Gastrocnemius medialis (tissue), 4 donors: Measurements from ENCODE around the gene NEXMIF. TPM values are rescaled to one million over a fixed set of nuclear protein-coding genes. Genes with fewer than 3 reads are reported as not detected.
"Not testable (repeated sequence)": the region's sequence is repeated elsewhere in the genome, so short reads cannot be mapped to it uniquely, and the experiment has no call there.

Experiments used
- ATAC-seq, 2 donors: fragments of 150-250 bp; one replicate each; pipeline ENCODE4 v1.9.1; 2016
- DNase-seq, 2 donors: peaks; one replicate each; pipeline ENCODE4 v3.0.0-alpha.2; 2019
- H3K27ac ChIP-seq, 4 donors: fragments of 200-600 bp; sonication (generic); 1 replicate in 1 of 4; 2 replicates in 3 of 4; pipeline ENCODE4 v1.5.1; 2016 to 2018; ENCODE audit warnings: mild to moderate bottlenecking in 2 of 4, moderate library complexity in 1 of 4
- H3K27me3 ChIP-seq, 3 donors: fragments of 200-600 bp; sonication (generic) in 2 of 3; 1 replicate in 1 of 3; 2 replicates in 2 of 3; pipeline versions ENCODE4 v1.5.1 to v1.6.0; 2016 to 2019; ENCODE audit warnings: mild to moderate bottlenecking in 1 of 3, moderate library complexity in 1 of 3
- H3K36me3 ChIP-seq, 2 donors: fragments of 200-600 bp; sonication (generic) in 1 of 2; one replicate each; pipeline ENCODE4 v1.5.1; 2017 to 2018
- H3K4me1 ChIP-seq, 2 donors: fragments of 200-600 bp; sonication (generic) in 1 of 2; one replicate each; pipeline ENCODE4 v1.5.1; 2016 to 2017; ENCODE audit warnings: mild to moderate bottlenecking in 2 of 2
- H3K4me3 ChIP-seq, 4 donors: fragments of 200-600 bp; sonication (generic) in 3 of 4; 1 replicate in 1 of 4; 2 replicates in 3 of 4; pipeline ENCODE4 v1.5.1; 2016 to 2019; ENCODE audit warnings: mild to moderate bottlenecking in 2 of 4
- H3K9me3 ChIP-seq, 3 donors: fragments of 200-600 bp; sonication (generic) in 2 of 3; 1 replicate in 1 of 3; 2 replicates in 2 of 3; pipeline ENCODE4 v1.5.1; 2016 to 2019
- CTCF ChIP-seq, 5 experiments: fragments of 450-650 bp in 3 of 5; fragments of 200-600 bp in 2 of 5; sonication (generic) in 2 of 5; IDR thresholded peaks in 4 of 5; conservative IDR thresholded peaks in 1 of 5; 1 replicate in 4 of 5; 2 replicates in 1 of 5; pipeline ENCODE4 v1.5.1; 2016 to 2019; ENCODE audit warnings: antibody characterized with exemption in 5 of 5, mild to moderate bottlenecking in 3 of 5, moderate library complexity in 3 of 5
- POLR2A ChIP-seq, 2 donors: fragments of 450-650 bp; IDR thresholded peaks; one replicate each; pipeline ENCODE4 v1.6.1; 2017; ENCODE audit warnings: antibody characterized with exemption in 2 of 2, mild to moderate bottlenecking in 2 of 2, moderate library complexity in 2 of 2
- in situ Hi-C, 4 donors: fragments of 200-750 bp; cut with MboI; loops; one replicate each; pipeline versions ENCODE4 v1.15.0 to v1.8.0; 2017; ENCODE audit warnings: low sequenced_read_pairs in 4 of 4
- intact Hi-C: fragments of 100-400 bp; cut with DNase I; formaldehyde crosslinking; loops from one replicate; pipeline ENCODE4 v1.15.1; 2023; ENCODE audit warnings: low total_unique reads
- total RNA-seq, 4 donors: library from RNA; depleted of rRNA; stranded (reverse); fragments of >200 nt; gene quantifications; one replicate each; pipeline versions ENCODE4 v1.1.0 to v1.2.3, GENCODE V29; 2016

NEXMIF gene
- total RNA-seq, 4 donors from 2014 or later: 0.02 to 0.16 (median 0.10) TPM

- H3K4me3 ChIP-seq: no peak overlapping the region
- DNase-seq: no peak
- no peak for ATAC-seq
- H3K4me1 ChIP-seq: no peaks in the 10 kb centered on the region
- no peaks in the 10 kb centered on the region for H3K27me3 ChIP-seq
- intact Hi-C loops (no loop called here), in situ Hi-C loops (no loop called here)
- no peak for TF ChIP-seq CTCF (IDR thresholded peaks at IDR 0.05 in 4 of 5, conservative IDR thresholded peaks at IDR 0.05 in 1 of 5)
- no peak for TF ChIP-seq POLR2A (IDR thresholded peaks at IDR 0.05)
- no peaks in the 10 kb centered on the region for H3K9me3 ChIP-seq
- no peaks in the 10 kb centered on the region for H3K36me3 ChIP-seq
- no peak overlapping the region for H3K27ac ChIP-seq
Measured at GRCh38 chrX:74902806-74903205, 22.4 kb downstream of the NEXMIF start.

DNA sequence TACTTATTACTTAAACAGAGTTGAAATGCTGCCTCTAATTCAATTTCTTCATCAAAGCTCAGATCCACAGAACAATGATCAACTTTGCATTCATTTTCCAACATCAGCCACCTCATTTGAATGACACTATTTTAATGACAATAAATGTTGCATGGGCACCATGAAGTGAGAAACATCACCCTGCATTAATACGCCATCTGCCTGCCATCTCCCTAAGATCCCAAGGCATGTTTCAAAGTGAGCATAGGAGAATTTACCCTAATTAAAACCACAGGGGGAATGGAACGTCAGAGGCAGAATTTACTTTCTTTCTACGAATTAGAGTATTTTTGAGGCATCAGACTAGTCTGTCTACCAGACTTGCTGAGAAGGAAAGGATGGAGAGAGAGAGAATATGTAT, 32.7 kb downstream of the NEXMIF start:
- H3K27ac ChIP-seq: no peak overlapping the region
- H3K4me1 ChIP-seq: no peaks in the 10 kb centered on the region
- peaks cover 0 to 6% (median 0%) of the 10 kb centered on the region in 3 donors for H3K27me3 ChIP-seq
- in situ Hi-C loops (no loop called here), intact Hi-C loops (no loop called here)
- H3K9me3 ChIP-seq: no peaks in the 10 kb centered on the region
- DNase-seq (no peak), ATAC-seq (no peak)
- TF ChIP-seq POLR2A (IDR thresholded peaks at IDR 0.05): no peak
- no peak for TF ChIP-seq CTCF (IDR thresholded peaks at IDR 0.05 in 4 of 5, conservative IDR thresholded peaks at IDR 0.05 in 1 of 5)
- no peaks in the 10 kb centered on the region for H3K36me3 ChIP-seq
- no peak overlapping the region for H3K4me3 ChIP-seq

DNA sequence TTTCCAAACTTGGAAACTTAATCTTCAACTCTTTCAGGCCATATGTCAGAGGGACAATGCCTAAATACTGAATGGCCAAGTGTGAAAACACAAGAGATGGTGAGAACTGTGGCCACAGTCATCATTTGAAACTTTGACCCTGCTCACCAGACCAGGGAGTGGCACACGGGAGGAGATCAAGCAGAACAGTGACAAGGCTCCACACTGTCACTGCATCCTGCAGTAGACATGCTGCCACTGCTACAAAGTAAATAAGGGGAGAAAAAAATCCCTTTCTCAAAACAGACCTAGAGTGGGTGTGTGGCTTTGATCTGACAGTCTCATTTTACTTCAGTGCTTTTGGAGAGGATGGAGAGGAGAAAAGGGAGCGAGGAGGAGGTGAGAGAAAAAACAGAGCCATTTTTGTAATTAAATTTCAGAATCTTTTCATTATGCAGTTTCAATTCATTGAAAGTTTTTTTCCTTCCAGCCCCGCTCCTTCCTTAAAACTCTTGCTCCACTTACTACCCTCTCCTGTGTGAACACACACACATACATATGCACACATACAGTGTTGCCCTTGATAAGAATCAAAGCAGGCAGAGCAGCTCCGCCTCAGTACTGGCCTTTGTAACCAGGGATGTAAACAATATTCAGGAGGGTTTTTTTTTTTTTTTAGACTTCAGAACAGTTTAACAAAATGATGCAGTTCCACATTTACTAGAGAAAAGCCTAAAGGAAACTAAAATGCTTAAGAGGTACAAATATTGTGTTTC, 34.4 kb downstream of the NEXMIF start:
- Histone ChIP-seq H3K9me3 (no peaks in the 10 kb centered on the region), H3K36me3 (no peaks in the 10 kb centered on the region), H3K27ac (no peak overlapping the region), H3K4me1 (no peaks in the 10 kb centered on the region), H3K4me3 (no peak overlapping the region), H3K27me3 (peaks cover 0 to 6% (median 0%) of the 10 kb centered on the region in 3 donors)
- DNase-seq (no peak), ATAC-seq (no peak)
- intact Hi-C loops: no loop called here
- in situ Hi-C loops: no loop called here
- TF ChIP-seq POLR2A (IDR thresholded peaks at IDR 0.05) (no peak), CTCF (IDR thresholded peaks at IDR 0.05 in 4 of 5, conservative IDR thresholded peaks at IDR 0.05 in 1 of 5) (no peak)

DNA sequence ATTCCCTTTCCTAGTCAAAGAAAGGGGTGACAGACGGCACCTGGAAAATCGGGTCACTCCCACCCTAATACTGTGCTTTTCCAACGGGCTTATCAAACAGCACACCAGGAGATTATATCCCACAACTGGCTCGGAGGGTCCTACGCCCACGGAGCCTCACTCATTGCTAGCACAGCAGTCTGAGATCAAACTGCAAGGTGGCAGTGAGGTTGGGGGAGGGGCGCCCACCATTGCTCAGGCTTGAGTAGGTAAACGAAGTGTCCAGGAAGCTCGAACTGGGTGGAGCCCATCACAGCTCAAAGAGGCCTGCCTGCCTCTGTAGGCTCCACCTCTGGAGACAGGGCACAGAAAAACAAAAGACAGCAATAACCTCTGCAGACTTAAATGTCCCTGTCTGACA, 42.9 kb downstream of the NEXMIF start:
- H3K27ac ChIP-seq, intact Hi-C loops: not testable (repeated sequence)

DNA sequence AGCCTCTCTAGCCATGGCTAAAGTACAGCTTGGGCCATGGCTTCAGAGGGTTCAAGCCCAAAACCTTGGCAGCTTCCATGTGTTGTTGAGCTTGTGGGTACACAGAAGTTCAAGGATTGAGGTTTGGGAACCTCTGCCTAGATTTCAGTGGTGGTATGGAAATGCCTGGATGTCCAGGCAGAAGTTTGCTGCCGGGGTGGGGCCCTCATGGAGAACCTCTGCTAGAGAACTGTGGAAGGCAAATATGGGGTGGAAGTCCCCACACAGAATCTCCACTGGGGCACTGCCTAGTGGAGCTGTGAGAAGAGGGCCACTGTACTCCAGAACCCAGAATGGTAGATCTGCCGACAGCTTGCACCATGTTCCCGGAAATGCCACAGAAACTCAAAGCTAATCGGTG, 59.5 kb downstream of the NEXMIF start:
- intact Hi-C loops: no loop called here
- in situ Hi-C loops: no loop called here
- no peaks in the 10 kb centered on the region for H3K9me3 ChIP-seq

More for the DNA sequence above, 42.9 kb downstream of the NEXMIF start:
- H3K4me1 ChIP-seq, H3K27me3 ChIP-seq, in situ Hi-C loops, DNase-seq, H3K4me3 ChIP-seq, H3K36me3 ChIP-seq, H3K9me3 ChIP-seq, ATAC-seq: not testable (repeated sequence)

More for the DNA sequence above, 59.5 kb downstream of the NEXMIF start:
- no peak overlapping the region for H3K4me3 ChIP-seq
- DNase-seq (no peak), ATAC-seq (no peak)
- H3K27ac ChIP-seq: no peak overlapping the region
- no peak for TF ChIP-seq POLR2A (IDR thresholded peaks at IDR 0.05)
- TF ChIP-seq CTCF (IDR thresholded peaks at IDR 0.05 in 4 of 5, conservative IDR thresholded peaks at IDR 0.05 in 1 of 5): no peak
- no peaks in the 10 kb centered on the region for H3K4me1 ChIP-seq
- H3K27me3 ChIP-seq: no peaks in the 10 kb centered on the region
- H3K36me3 ChIP-seq: no peaks in the 10 kb centered on the region
